ENCODE measurements around the gene RAPGEF5. TPM values are rescaled to one million over a fixed set of nuclear protein-coding genes. Genes with fewer than 3 reads are reported as not detected.

The RAPGEF5 gene
- total RNA-seq, 3 donors from 2014 or later = 18.7 to 78.0 (median 41.9) TPM

GRCh38 chr7:22373388-22373787 is 16.4 kb upstream of the RAPGEF5 start:
- no peaks in the 10 kb centered on the region for H3K4me1 ChIP-seq
- H3K36me3 ChIP-seq = no peaks in the 10 kb centered on the region
- no peak overlapping the region for H3K4me3 ChIP-seq
- DNase-seq (ENCODE audit: low spot score in 2 of 2) = no peak
- H3K27ac ChIP-seq = peak overlapping the region in 1 of 2 donors; percentile 7
- no peak for TF ChIP-seq POLR2A (IDR thresholded peaks at IDR 0.05)
- TF ChIP-seq, protein P1, sequence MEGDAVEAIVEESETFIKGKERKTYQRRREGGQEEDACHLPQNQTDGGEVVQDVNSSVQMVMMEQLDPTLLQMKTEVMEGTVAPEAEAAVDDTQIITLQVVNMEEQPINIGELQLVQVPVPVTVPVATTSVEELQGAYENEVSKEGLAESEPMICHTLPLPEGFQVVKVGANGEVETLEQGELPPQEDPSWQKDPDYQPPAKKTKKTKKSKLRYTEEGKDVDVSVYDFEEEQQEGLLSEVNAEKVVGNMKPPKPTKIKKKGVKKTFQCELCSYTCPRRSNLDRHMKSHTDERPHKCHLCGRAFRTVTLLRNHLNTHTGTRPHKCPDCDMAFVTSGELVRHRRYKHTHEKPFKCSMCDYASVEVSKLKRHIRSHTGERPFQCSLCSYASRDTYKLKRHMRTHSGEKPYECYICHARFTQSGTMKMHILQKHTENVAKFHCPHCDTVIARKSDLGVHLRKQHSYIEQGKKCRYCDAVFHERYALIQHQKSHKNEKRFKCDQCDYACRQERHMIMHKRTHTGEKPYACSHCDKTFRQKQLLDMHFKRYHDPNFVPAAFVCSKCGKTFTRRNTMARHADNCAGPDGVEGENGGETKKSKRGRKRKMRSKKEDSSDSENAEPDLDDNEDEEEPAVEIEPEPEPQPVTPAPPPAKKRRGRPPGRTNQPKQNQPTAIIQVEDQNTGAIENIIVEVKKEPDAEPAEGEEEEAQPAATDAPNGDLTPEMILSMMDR (IDR thresholded peaks at IDR 0.05) = no peak
- TF ChIP-seq POLR2AphosphoS5 (IDR thresholded peaks at IDR 0.05) = no peak
- intact Hi-C loops (cut with DNase I; ENCODE audit: low total_unique reads) = no loop called here
- no peaks in the 10 kb centered on the region for H3K9me3 ChIP-seq
- no peaks in the 10 kb centered on the region for H3K27me3 ChIP-seq

GRCh38 chr7:22372863-22373262 is 15.9 kb upstream of the RAPGEF5 start:
- DNase-seq (ENCODE audit: low spot score in 2 of 2) = no peak
- TF ChIP-seq POLR2A (IDR thresholded peaks at IDR 0.05) (no peak), POLR2AphosphoS5 (IDR thresholded peaks at IDR 0.05) (no peak)
- TF ChIP-seq, protein P1 (IDR thresholded peaks at IDR 0.05) = no peak
- Histone ChIP-seq H3K36me3 (no peaks in the 10 kb centered on the region), H3K4me3 (no peak overlapping the region), H3K27ac (peak overlapping the region in 1 of 2 donors; percentile 7), H3K9me3 (no peaks in the 10 kb centered on the region), H3K4me1 (no peaks in the 10 kb centered on the region), H3K27me3 (no peaks in the 10 kb centered on the region)
- intact Hi-C loops (cut with DNase I; ENCODE audit: low total_unique reads) = no loop called here

- H3K27me3 ChIP-seq = no peaks in the 10 kb centered on the region
- TF ChIP-seq, protein P1 (IDR thresholded peaks at IDR 0.05) = no peak
- TF ChIP-seq POLR2AphosphoS5 (IDR thresholded peaks at IDR 0.05) (no peak), POLR2A (IDR thresholded peaks at IDR 0.05) (no peak)
- H3K9me3 ChIP-seq = no peaks in the 10 kb centered on the region
- H3K27ac ChIP-seq = no peak overlapping the region
- H3K36me3 ChIP-seq = no peaks in the 10 kb centered on the region
- no peaks in the 10 kb centered on the region for H3K4me1 ChIP-seq
- intact Hi-C loops (cut with DNase I; ENCODE audit: low total_unique reads) = no loop called here
- no peak for DNase-seq (ENCODE audit: low spot score in 2 of 2)
- no peak overlapping the region for H3K4me3 ChIP-seq
These were observed 14.9 kb upstream of the RAPGEF5 start for GRCh38 chr7:22371878-22372277.

DNA sequence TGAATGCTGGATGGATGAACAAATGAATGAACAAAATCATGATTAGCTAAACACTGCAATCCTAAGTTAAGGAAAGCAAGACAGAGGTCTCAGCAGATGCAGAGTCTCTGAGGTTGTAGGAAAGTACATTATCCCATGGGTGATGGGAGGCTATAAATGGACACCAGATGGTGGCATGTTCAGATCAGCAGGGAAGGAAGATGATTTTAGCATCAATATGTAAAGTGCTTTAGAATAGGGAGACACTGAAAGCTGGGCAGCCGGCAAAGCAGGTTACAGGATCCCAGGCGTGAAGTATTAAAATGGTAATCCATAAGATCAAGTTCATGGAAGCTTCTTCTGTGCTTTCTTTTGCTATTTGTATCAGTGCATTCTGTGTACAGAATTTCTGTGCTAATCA is 7.9 kb upstream of the RAPGEF5 start:
- Histone ChIP-seq H3K27me3 (no peaks in the 10 kb centered on the region), H3K27ac (no peak overlapping the region), H3K4me3 (no peak overlapping the region), H3K4me1 (no peaks in the 10 kb centered on the region), H3K9me3 (no peaks in the 10 kb centered on the region), H3K36me3 (no peaks in the 10 kb centered on the region)
- no peak for TF ChIP-seq POLR2AphosphoS5 (IDR thresholded peaks at IDR 0.05)
- no peak for TF ChIP-seq POLR2A (IDR thresholded peaks at IDR 0.05)
- TF ChIP-seq, protein P1 (IDR thresholded peaks at IDR 0.05) = no peak
- no peak for DNase-seq (ENCODE audit: low spot score in 2 of 2)
- intact Hi-C loops (cut with DNase I; ENCODE audit: low total_unique reads) = no loop called here

DNA sequence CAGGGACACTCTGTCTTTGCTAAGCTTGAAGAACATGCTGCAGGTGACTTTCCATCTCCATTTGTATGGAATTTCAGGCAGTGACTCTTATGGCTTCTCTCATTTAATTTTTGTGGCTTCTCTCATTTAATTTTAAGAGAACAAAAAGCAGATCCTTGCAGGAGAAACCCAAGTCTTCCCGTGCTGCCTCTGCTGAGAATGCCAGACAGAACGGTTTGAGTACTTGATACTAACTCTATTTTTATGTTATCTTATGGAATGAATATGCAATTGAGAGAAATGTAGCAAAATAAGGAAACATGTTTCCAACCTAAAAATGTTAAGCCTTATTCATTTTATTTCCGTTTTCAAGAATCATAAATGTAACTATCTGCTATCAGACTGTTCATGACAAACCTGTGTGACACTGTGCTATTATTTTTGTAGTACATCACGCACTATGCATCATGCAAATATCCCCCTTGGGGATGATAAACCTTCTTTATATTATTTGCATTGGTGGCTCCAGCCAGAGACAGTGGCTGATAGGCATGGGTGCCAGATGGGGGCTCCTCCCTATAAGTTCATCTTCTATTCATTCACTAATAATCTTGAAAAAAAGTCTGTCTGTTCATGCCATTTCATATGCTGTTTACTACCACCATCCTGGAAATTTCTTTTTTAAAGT is 6.9 kb upstream of the RAPGEF5 start:
- H3K36me3 ChIP-seq = no peaks in the 10 kb centered on the region
- H3K27ac ChIP-seq = no peak overlapping the region
- H3K9me3 ChIP-seq = no peaks in the 10 kb centered on the region
- H3K4me1 ChIP-seq = no peaks in the 10 kb centered on the region
- TF ChIP-seq POLR2A (IDR thresholded peaks at IDR 0.05) (no peak), POLR2AphosphoS5 (IDR thresholded peaks at IDR 0.05) (no peak)
- TF ChIP-seq, protein P1 (IDR thresholded peaks at IDR 0.05) = no peak
- no peak for DNase-seq (ENCODE audit: low spot score in 2 of 2)
- intact Hi-C loops (cut with DNase I; ENCODE audit: low total_unique reads) = no loop called here
- no peak overlapping the region for H3K4me3 ChIP-seq
- no peaks in the 10 kb centered on the region for H3K27me3 ChIP-seq
